Gastroesophageal sphincter (tissue), 4 donors: Measurements from ENCODE around the gene WNT3A. TPM values are rescaled to one million over a fixed set of nuclear protein-coding genes. Genes with fewer than 3 reads are reported as not detected.
"Not testable (repeated sequence)": the region's sequence is repeated elsewhere in the genome, so short reads cannot be mapped to it uniquely, and the experiment has no call there.

Experiments used
- ATAC-seq: fragments of 150-250 bp; one replicate; pipeline ENCODE4 v1.9.1; 2016; ENCODE audit warnings: mild to moderate bottlenecking, moderate library complexity
- H3K27ac ChIP-seq, 4 donors: fragments of 200-600 bp; sonication (generic) in 3 of 4; 1 replicate in 3 of 4; 2 replicates in 1 of 4; pipeline ENCODE4 v1.5.1; 2016 to 2019
- H3K27me3 ChIP-seq: fragments of 200-600 bp; sonication (generic); one replicate; pipeline ENCODE4 v1.5.1; 2019
- H3K36me3 ChIP-seq, 2 donors: fragments of 200-600 bp; sonication (generic); one replicate each; pipeline ENCODE4 v1.5.1; 2019; ENCODE audit warnings: control low read depth in 1 of 2
- H3K4me1 ChIP-seq, 3 donors: fragments of 200-600 bp; sonication (generic); 1 replicate in 2 of 3; 2 replicates in 1 of 3; pipeline ENCODE4 v1.5.1; 2016 to 2019; ENCODE audit warnings: control low read depth in 2 of 3
- H3K4me3 ChIP-seq, 2 donors: fragments of 200-600 bp; sonication (generic); one replicate each; pipeline ENCODE4 v1.5.1; 2019; ENCODE audit warnings: mild to moderate bottlenecking in 1 of 2, moderate library complexity in 1 of 2
- H3K9me3 ChIP-seq, 3 donors: fragments of 200-600 bp; sonication (generic); one replicate each; pipeline ENCODE4 v1.5.1; 2017 to 2019; ENCODE audit warnings: control low read depth in 2 of 3
- EP300 ChIP-seq: sonication (generic); formaldehyde crosslinking; IDR thresholded peaks from one replicate; pipeline ENCODE4 v1.6.1; 2017; ENCODE audit warnings: antibody characterized with exemption, mild to moderate bottlenecking
- POLR2A ChIP-seq, 2 donors: fragments of 450-650 bp; IDR thresholded peaks; one replicate each; pipeline ENCODE4 v1.6.1; 2017; ENCODE audit warnings: antibody characterized with exemption in 2 of 2, mild to moderate bottlenecking in 2 of 2, moderate library complexity in 1 of 2
- POLR2AphosphoS5 ChIP-seq: sonication (generic); formaldehyde crosslinking; IDR thresholded peaks from one replicate; pipeline ENCODE4 v1.6.1; 2017; ENCODE audit warnings: antibody characterized with exemption
- WGBS, 2 donors: methylation state at CpG; one replicate each; pipeline ENCODE4 v1.1.5; 2018; ENCODE audit warnings: low coverage in 1 of 2; 5-methylcytosine and 5-hydroxymethylcytosine counted together
- total RNA-seq, 4 donors: library from RNA; depleted of rRNA; stranded (reverse); fragments of >200 nt; gene quantifications; one replicate each; pipeline ENCODE4 v1.1.0, GENCODE V29; 2016
- TF ChIP-seq, protein P1 (sequence below), 4 experiments: fragments of 200-600 bp in 2 of 4; fragments of 450-650 bp in 2 of 4; sonication (generic) in 1 of 4; IDR thresholded peaks; one replicate each; pipeline ENCODE4 v1.5.1; 2017 to 2019; ENCODE audit warnings: antibody characterized with exemption in 4 of 4, mild to moderate bottlenecking in 2 of 4, moderate library complexity in 2 of 4

WNT3A gene, protein sequence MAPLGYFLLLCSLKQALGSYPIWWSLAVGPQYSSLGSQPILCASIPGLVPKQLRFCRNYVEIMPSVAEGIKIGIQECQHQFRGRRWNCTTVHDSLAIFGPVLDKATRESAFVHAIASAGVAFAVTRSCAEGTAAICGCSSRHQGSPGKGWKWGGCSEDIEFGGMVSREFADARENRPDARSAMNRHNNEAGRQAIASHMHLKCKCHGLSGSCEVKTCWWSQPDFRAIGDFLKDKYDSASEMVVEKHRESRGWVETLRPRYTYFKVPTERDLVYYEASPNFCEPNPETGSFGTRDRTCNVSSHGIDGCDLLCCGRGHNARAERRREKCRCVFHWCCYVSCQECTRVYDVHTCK
- total RNA-seq = not detected

DNA sequence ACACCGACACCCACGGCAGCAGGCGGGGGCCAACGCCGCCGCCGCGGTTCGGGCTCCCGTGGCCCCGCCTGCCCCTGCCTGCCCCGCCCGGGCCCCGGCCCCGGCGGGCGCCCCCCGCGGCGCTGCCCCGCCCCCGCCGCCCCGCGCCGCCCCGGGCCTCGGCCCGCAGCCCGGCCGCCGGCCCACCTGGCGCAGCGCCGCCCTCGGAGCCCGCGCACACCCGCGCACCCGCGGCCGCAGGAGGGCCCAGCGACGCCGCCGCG is at the start of gene WNT3A:
Gene WNT3A, plus strand, starts transcription at position 213 of the 263 bp plus-strand sequence. CDS start 131 bp downstream, outside the sequence.
- Histone ChIP-seq H3K36me3 (no peaks in the 10 kb centered on the region), H3K9me3 (no peaks in the 10 kb centered on the region), H3K27ac (no peak within 1 kb of the TSS), H3K27me3 (peaks cover 97% of the 10 kb centered on the region), H3K4me1 (peaks cover 0 to 20% (median 0%) of the 10 kb centered on the region in 3 donors), H3K4me3 (peak within 1 kb of the TSS in 1 of 2 donors; percentile 10)
- TF ChIP-seq POLR2AphosphoS5 (no peak), POLR2A (IDR thresholded peaks at IDR 0.05) (no peak), EP300 (no peak)
- TF ChIP-seq, protein P1, sequence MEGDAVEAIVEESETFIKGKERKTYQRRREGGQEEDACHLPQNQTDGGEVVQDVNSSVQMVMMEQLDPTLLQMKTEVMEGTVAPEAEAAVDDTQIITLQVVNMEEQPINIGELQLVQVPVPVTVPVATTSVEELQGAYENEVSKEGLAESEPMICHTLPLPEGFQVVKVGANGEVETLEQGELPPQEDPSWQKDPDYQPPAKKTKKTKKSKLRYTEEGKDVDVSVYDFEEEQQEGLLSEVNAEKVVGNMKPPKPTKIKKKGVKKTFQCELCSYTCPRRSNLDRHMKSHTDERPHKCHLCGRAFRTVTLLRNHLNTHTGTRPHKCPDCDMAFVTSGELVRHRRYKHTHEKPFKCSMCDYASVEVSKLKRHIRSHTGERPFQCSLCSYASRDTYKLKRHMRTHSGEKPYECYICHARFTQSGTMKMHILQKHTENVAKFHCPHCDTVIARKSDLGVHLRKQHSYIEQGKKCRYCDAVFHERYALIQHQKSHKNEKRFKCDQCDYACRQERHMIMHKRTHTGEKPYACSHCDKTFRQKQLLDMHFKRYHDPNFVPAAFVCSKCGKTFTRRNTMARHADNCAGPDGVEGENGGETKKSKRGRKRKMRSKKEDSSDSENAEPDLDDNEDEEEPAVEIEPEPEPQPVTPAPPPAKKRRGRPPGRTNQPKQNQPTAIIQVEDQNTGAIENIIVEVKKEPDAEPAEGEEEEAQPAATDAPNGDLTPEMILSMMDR (IDR thresholded peaks at IDR 0.05) = no peak
- no CpG with 5 or more reads among the region's 48 CpGs for WGBS, 2 donors
- no peak for ATAC-seq

DNA sequence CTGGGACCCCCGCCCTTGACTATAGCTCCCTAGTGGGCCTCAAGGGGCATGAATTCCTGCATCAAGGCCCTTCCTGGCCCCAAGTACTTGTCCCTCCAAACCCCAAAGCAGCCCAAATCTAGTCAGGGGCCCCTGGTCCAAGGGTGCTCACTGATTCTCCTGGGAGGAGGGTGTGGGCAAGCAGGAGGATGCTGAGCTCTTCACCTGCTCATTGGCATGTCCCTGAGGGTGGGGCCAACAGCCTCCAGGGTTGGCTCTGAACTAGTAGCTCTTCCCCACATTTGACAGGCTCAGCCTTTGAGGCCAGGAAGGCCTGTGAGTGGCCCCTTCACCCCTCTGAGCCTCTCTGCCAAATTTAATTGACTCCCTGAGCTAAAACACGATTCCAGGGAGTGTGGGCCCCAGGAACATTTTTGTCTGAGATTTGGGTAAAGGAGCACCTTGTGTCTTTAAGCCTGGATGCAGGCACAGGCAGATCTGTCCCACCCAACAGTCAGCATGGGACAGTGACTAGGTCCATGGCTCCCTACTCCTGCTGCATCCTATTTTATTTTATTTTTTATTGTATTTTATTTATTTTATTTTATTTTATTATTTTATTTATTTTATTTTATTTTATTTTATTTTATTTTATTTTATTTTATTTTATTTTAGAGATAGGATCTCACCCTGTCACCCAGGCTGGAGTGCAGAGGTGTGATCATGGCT is 48.0 kb upstream of the WNT3A start:
- Histone ChIP-seq H3K9me3 (peaks cover 0 to 17% (median 0%) of the 10 kb centered on the region in 3 donors), H3K36me3 (no peaks in the 10 kb centered on the region), H3K4me3 (no peak overlapping the region), H3K4me1 (no peaks in the 10 kb centered on the region), H3K27ac (no peak overlapping the region), H3K27me3 (peaks cover 72% of the 10 kb centered on the region)
- WGBS, 2 donors = 40% methylated on average over 1 of the region's 2 CpGs; no CpG with 5 or more reads in 1 of the 2 donors
- no peak for ATAC-seq
- TF ChIP-seq EP300 = no peak
- TF ChIP-seq POLR2A (IDR thresholded peaks at IDR 0.05) = no peak
- TF ChIP-seq POLR2AphosphoS5 = no peak
- TF ChIP-seq, protein P1 (IDR thresholded peaks at IDR 0.05) = no peak

DNA sequence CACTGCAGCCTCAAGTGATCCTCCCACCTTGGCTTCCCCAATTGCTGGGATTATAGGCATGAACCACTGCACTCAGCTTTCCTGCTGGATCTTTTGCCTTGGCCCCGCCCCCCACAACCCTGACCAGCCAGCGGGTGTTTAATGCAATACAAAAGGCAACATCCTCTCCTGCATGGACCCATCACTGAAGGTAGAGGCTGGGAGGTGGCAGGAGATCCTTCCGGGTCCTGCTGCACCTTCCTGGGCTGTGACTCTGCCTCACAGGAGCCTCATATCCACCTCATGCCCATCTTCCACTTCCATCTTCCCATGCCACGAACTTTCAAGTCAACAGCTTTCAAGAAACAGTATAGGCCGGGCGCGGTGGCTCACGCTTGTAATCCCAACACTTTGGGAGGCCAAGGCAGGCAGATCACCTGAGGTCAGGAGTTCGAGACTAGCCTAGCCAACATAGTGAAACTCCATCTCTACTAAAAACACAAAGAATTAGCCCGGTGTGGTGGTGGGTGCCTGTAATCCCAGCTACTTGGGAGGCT is 47.4 kb upstream of the WNT3A start:
- no peak overlapping the region for H3K27ac ChIP-seq
- WGBS, 2 donors = 83 to 92% methylated on average over 2 to 4 of the region's 10 CpGs
- H3K36me3 ChIP-seq = no peaks in the 10 kb centered on the region
- no peaks in the 10 kb centered on the region for H3K4me1 ChIP-seq
- TF ChIP-seq, protein P1 (IDR thresholded peaks at IDR 0.05) = no peak
- no peak for TF ChIP-seq POLR2A (IDR thresholded peaks at IDR 0.05)
- TF ChIP-seq POLR2AphosphoS5 = no peak
- TF ChIP-seq EP300 = no peak
- no peak for ATAC-seq
- no peak overlapping the region for H3K4me3 ChIP-seq
- H3K9me3 ChIP-seq = peaks cover 0 to 15% (median 0%) of the 10 kb centered on the region in 3 donors
- H3K27me3 ChIP-seq = peaks cover 66% of the 10 kb centered on the region

DNA sequence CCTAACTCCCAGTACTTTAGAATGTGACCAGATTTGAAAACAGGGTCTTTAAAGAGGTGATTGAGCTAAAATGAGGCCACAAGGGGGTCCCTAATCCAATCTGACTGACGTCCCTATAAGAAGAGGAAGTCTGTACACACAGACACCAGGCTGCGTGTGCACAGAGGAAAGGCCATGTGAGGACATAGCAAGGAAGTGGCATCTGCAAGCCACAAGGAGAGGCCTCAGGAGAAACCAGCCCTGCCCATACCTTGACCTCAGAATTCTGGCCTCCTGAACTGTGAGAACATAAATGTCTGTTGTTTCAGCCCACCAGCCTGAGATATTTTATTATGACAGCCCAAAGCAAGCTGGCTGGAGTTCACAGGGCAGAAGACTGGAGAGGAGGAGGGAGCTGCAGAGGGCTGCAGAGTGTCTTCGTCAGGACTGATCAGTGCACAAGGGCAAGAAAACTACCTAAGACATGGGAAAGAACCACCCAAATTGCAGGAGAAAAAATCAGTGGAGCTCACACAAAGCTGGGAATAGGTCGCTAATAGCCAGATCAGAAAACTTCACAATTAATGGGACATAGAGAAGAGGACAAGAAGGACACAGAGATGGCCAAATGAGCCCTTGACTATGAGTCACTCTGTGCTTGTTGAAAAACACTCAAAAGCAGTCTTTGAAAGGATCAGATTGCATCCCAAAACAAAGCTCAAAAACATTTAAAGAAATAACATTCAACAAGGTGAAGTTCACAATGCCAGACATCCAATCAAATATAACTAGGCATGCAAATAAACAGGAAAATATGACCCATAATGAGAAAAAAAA is 44.9 kb upstream of the WNT3A start:
- TF ChIP-seq POLR2AphosphoS5 (no peak), EP300 (no peak), POLR2A (IDR thresholded peaks at IDR 0.05) (no peak)
- TF ChIP-seq, protein P1 (IDR thresholded peaks at IDR 0.05) = no peak
- Histone ChIP-seq H3K27ac (no peak overlapping the region), H3K4me1 (no peaks in the 10 kb centered on the region), H3K9me3 (no peaks in the 10 kb centered on the region), H3K4me3 (no peak overlapping the region), H3K36me3 (no peaks in the 10 kb centered on the region), H3K27me3 (peaks cover 42% of the 10 kb centered on the region)
- 33 to 49% methylated on average over 1 to 4 of the region's 4 CpGs for WGBS, 2 donors
- no peak for ATAC-seq

DNA sequence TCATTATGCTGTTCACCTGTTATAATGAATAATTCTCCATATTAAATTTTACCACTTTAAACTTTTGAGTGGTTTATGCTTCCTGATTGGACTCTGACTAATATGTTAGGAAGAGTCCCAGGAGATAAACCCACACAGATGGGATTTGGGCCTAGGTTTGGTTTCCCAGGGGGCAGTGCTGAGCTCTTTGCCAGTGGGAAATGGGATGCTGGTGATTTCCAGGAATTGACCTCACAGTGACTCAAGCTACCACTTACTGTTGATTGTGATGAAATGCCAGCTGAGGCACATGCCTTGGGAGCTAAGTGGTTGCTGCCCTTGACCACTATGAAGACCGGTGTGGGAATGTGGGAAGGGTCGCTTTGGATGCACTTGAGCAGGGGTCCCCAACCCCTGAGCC is 40.1 kb upstream of the WNT3A start:
- ATAC-seq, H3K4me1 ChIP-seq, H3K4me3 ChIP-seq, H3K27me3 ChIP-seq, H3K36me3 ChIP-seq, H3K27ac ChIP-seq, H3K9me3 ChIP-seq: not testable (repeated sequence)
- WGBS, 2 donors = 100% methylated on average over 2 of the region's 2 CpGs; no CpG with 5 or more reads in 1 of the 2 donors

DNA sequence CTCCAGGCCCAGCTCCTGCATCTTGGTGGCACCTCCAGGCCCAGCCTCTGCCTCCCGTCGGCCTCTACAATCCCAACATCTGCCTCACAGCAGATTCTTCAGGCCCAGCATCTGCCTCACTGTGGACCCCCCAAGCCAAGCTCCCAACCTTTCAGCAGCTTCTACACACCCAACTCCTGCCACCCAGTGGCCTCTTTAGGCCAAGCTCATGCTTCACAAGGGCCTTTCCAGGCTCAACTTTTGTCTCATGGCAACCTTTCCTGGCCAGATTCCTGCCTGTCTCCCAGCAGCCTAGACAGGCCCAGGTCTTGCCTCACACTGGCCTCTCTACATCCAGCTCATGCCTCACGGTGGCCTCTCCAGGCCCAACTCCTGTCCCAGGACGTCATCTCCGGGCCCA is 39.0 kb upstream of the WNT3A start:
- not testable (repeated sequence) for H3K27me3 ChIP-seq, ATAC-seq, H3K36me3 ChIP-seq, H3K9me3 ChIP-seq, H3K4me3 ChIP-seq, H3K4me1 ChIP-seq, H3K27ac ChIP-seq
- WGBS, 2 donors = 20% methylated on average over 1 of the region's 5 CpGs; no CpG with 5 or more reads in 1 of the 2 donors

DNA sequence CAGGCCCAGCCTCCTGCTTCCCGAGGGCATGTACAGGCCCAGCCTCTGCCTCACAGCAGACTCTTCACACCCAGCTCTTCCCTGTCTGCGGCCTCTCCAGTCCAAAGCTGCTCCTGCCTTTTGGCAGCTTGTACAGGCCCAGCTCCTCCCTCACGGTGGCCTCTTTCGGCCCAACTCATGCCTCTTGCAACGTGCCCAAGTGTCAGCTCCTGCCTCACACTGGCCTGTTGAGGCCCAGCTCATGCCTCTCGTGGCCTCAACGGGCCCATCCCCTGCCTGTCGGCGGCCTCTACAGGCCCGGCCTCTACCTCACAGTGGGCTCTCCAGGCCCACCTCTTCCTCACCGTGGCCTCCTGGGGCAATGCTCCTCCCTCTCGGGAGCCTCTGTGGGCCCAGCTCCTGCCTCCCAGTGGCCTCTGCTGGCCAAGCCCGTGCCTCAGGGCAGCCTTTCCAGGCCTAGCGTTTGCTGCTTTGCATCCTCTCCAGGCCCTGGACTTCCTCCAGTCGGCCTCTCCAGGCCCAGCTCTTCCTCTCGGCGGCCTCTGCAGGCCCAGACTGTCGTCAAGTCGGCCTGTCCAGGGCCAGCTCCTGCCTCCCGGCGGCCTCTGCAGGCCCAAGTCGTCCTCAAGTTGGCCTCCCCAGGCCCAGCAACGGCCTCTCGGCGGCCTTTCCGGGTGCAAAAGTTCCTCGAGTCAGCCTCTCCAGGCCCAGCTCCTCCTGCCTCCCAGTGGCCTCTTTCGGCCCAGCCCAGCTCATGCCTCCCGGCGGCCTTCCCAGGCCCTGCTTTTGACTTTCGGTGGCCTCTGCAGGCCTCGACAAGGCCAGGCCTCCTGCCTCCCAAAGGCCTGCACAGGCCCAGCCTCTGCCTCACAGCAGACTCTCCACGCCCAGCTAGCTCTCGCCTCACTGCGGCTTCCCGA is 36.5 kb upstream of the WNT3A start:
- H3K27ac ChIP-seq, ATAC-seq, H3K27me3 ChIP-seq, H3K36me3 ChIP-seq, H3K9me3 ChIP-seq, H3K4me1 ChIP-seq, H3K4me3 ChIP-seq: not testable (repeated sequence)
- WGBS, 2 donors = 80 to 83% methylated on average over 2 to 12 of the region's 36 CpGs
